Activated CD8-positive, alpha-beta memory T cell treated with anti-CD3 and anti-CD28 coated beads for 4 hours (primary cell): ENCODE data around the gene EPS15.
"Not testable (repeated sequence)": the region's sequence is repeated elsewhere in the genome, so short reads cannot be mapped to it uniquely, and the experiment has no call there.

Experiments used
- DNase-seq, 2 donors: peaks; one replicate each; pipeline ENCODE4 v3.0.0-alpha.2; 2020; ENCODE audit warnings: low read depth in 2 of 2

Gene EPS15

DNA sequence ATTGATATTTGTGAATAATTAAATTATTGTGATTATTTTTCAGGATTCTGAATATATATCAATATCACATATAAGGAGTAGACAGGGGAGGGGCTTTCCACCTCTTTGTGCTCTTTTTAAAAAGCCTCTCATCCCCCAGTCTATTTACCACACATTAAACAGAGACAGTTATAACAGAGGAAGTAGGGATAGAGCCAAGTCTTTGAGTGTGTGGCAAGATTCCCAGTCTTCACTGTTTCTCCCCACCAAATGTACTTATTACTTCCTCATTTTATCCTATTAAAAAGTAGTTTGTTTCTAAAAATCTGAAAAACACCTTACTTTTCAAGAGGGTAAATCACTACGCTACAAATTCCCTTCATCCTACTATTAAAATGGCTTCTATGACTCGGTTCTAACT lies 46.7 kb downstream of the EPS15 start:
- DNase-seq, result no peak

DNA sequence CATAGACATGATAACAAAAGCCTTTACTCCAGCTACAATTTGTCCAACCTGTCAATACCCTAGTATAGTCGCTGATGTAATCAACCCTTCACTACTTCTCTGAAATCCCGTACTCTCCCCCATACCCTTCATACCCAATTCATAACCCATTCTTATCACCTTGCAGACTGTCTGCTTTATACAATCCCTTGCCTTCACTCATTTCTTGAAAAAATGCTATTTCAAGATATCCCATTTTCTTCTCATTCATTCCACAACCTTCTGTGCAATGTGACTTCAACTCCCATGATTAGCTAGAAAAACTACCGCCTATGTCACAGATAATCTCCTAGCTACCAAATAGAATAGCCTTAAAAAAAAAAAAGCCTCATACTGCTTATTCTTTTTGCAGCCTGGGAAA lies 49.5 kb downstream of the EPS15 start:
- no peak for DNase-seq

DNA sequence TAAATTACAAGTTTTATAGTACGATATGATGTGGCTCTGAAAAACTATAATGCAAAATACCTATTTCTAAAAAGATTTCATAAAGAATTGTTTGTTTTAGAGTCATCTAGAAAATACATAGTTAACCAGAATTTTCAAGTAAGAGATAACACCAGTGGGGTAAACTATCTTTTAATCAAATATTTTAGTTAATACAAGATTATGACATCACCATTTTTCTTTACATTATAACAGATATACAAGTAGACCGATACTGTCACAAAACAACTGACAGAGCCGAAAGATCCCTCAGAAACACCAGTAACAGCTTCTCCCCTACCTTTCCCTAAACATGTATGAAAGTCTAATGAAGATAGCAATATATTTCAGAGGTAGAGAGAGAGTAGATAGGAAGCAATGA lies 54.2 kb downstream of the EPS15 start:
- no peak for DNase-seq

DNA sequence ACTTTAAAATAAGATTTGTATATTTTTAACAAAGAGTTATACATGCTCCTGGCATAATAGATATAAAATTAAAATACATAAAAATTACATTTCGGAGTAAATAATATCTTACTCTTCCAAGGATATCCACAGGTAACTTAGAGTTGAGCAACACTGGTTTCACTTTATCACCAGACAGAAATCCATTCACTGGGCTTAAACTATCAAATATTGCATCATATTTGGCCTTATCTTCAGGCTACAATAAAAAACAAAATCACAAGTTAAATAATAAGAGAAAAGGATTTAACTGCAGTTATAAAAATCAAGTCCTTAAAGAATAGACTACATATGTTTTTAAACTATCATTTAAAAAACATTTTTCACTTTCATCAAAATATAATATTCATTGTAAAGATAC lies 55.5 kb downstream of the EPS15 start:
- DNase-seq, result no peak

DNA sequence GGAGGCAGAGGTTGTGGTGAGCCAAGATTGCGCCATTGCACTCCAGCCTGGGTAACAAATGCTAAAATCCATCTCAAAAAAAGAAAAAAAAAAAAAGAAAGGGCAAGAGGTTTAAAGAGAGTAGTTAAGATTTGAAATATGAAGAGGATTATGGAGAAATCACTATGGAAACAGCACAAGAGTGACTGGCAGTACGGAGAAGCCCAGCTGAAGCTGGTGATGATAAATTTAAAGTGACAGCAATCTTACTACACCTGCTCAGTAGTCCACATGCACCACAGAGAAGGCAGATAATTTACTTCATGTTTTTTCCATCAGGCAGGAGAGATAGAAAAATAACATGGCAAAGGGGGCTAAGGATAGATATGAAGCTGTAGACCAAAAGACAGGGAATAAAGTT lies 56.8 kb downstream of the EPS15 start:
- DNase-seq, result not testable (repeated sequence)

DNA sequence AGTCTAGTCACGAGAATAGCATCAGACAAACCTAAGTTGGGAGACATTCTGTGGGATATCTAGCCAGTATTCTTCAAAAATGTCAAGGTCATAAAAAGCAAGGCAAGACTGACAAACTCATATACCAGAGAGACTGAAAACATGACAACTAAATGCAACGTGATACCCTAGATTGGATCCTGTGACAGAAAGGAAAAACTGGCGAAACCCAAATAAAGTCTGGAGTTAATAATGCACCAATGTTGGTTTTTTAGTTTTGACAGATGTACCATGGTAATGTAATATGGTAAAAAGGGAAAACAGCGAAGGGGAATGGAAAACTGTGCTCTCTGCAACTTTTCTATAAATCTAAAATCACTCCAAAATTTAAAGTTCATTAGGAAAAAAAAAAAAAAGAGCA lies 64.5 kb downstream of the EPS15 start:
- DNase-seq, result no peak

DNA sequence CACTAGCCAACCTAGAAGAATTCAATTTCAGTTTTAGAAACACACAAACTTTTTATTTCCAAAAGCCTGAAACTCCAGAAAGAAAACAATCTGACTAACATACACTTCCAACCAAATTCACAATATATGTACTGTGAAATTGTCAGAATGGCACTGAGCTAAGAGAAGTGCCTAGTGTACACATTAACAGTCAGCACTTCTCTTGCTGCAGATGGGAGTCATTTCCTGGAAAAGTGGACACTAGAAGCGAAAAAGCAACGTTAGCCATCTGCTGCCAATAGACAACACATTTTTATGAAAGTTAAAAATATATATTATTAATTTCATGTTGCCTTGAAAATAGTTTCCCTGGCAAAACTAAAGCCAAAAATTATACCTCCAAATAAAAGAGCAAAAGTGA lies 66.1 kb downstream of the EPS15 start:
- DNase-seq, result no peak

DNA sequence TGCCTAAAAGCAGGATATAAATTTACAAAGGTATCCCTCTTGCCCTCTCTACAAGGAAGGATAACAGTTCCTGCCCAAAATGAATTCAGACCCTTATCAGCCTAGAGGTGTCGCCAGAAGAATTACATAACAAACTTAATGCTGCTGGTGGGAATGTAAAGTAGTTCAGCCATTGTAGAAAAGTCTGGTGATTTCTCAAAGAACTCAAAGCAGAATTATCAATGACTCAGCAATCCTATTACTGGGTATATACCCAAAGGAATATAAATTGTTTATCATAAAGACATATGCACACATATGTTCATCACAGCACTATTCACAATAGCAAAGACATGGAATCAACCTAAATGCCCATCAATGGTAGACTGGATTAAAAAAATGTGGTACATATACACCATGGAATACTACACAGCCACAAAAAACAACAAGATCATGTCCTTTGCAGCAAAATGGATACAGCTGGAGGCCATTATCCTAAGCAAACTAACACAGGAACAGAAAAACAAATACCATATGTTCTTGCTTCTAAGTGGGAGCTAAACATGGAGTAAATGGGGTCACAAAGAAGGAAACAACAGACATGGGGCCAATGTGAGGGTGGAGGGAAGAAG lies 70.1 kb downstream of the EPS15 start:
- DNase-seq, result not testable (repeated sequence)

DNA sequence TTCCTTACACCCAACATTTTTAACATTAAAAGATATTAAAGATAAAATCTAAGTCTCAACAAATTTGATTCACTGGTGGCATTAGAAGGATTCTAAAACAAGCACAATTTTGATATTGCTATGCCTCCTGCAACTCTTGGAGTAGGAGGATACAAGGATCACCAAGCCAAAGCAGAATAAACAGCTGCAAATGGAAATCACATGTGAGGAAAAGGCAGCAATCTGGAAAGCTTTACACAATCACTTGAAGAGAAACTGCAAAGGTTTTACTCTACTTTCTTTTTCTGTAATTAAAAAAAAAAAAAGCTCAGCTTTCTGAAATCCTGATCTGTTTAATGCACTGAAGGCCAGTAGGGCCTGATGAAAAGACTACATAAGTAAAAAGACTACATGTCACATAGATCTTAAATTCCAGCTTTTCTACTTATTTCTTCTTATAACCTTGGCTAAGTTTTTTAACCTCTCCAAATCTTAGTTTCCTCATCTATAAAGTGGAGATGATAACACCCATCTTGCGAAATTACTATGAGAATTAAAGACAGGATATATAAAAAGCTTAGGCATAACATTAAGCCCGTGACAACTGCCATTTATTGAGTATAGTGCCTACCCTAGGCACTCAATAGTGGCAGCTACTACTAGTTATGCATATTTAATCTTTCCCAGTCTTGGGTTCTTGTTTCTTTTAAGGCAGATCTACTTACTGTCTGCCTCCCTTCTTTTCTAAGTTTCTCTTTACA lies 73.5 kb downstream of the EPS15 start:
- DNase-seq, result no peak

DNA sequence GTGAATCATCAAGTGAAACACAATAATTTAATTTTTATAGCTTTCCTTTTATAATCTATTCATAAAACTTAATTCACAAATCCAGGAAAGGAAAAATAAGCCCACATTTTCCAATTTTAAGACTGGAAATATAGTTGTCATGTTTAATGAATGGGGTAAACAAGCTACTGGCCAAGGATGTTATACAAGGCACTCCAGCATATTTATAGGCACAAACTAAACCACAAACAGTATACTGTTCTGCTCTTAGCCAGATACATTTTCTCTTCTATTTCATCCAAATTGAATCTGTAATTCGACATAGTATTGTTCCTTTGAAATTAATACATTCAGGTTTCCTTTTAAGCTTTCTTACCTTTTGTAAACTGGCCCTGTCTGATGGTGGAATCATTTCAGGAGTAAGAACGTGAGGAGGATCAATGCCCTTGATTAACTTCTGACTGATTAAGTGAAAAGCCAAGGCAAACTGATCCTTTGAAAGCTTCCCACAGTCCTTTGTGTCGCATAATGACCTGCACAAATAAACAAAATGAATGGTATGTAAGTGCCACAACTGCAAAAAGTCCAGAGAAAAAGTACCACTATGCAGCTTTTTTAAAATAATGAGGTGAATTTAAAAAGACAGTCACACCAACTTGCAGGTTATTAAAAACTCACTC lies 74.4 kb downstream of the EPS15 start:
- DNase-seq, result no peak

DNA sequence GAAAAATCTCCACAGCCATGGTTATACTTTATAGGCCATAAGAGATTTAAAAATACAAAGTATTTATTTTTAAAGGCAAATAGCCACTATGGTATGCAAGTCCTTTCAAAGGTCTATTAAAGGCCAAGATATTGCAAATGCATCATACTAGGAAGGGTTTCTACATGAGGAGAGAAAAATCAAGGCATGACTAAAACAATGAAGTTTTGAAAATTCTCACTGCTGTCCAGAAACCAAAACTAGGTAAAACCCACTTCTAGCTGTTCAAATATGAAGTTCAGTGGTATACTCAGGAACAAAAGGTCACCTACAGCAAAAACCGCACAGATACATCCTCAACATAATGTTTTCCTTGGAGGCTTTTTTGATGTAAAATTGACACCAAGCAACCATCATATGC lies 75.0 kb downstream of the EPS15 start:
- DNase-seq, result no peak

DNA sequence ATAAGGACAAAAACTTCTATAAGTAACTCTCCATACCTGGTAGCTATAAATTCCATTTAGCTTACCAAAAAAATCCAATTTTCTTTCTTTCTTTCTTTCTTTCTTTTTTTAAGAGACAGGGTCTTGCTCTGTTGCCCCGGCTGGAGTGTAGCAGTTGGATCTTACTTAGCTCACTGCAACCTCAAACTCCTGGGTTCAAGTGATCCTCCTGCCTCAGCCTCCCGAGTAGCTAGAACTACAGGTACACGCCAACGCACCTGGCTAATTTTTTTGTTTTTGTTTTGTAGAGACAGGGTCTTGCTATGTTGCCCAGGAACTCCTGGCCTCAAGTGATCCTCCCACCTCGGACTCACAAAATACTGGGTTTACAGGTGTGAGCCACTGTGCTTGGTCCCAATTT lies 75.5 kb downstream of the EPS15 start:
- DNase-seq, result no peak

DNA sequence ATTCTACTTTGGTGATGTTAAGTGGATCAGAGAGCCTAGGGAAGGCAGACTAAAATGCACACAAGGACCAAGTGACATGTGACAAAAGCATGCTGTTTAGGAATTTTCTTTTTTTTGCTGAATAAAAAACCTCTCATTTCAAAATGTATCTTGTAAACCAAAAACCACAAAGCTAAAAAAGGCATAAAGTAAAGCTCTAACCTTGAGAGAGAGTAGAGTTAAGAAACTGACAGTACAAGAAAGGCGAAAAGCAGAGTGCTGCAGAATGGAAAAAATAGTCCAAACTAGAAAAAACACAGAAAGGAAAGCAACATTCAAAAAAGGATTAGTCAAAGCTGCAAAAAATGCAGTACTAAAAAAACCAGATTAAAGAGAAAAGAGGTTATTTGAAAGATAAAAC lies 76.5 kb downstream of the EPS15 start:
- no peak for DNase-seq

DNA sequence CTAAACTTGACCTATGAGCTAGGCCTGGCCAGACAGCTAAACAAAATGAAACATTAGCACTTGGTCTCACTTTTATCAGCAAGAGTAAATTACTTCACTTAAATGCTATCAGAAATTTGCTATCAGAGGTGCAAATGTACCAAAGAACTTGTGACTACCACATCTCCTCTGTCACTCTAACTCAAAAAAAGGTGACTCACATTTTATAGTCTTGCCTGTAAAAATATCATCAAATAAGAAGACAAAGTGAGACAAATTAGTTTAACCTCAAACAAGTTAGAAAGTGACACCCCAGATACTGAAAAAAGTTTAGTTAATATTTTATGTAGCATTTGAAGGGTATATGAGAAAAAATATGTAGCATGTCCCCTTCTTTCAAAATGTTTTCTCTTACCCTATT lies 76.9 kb downstream of the EPS15 start:
- DNase-seq, result no peak

DNA sequence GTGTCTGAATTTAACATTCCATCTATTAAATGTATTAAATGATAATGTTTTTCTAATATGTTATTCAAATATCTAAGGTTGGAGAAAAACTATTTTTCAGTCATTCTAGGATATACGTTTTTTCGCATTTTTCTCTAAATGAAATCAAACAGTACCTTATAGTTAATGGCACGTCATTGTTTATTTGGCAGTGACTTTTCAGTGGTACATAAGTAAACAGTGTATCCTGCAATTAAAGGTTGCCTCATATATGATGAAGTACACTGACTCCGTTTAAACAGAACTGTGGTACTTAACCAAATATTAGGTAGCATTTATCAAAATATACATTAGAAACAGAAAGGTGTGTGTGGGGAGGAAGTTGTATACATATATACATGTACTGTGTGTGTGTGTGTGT lies 79.2 kb downstream of the EPS15 start:
- no peak for DNase-seq

DNA sequence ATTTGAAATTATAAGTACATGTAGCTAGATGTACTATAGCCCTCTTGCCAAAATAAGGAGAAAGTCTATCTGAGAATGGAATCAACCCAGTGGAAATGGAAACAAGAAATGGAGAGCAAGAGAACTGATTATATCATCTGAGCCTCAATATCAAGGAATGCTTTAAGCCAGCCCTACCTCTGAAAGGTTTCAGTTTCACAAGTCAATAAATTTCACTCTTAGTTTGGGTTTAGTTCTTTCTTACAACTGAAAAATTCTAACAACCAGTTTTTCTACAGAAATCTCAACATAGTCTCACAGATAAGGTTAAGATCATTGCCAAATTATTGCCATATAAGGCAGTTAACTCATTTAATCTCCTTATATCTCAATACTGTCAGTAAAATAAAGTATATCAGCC lies 80.0 kb downstream of the EPS15 start:
- DNase-seq, result no peak

DNA sequence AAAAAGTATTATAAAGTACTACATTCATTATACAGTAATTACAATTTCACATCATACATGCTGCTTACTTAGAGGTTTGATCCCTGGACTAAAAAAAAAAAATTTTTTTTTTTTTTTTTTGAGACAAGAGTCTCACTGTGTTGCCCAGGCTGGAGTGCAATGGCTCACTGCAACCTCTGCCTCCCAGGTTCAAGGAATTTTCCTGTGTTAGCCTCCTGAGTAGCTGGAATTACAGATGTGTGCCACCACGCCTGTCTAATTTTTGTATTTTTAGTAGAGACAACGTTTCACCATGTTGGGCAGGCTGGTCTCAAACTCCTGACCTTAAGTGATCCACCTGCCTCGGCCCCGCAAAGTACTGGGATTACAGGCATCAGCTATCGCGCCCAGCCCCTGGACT lies 81.7 kb downstream of the EPS15 start:
- DNase-seq, result not testable (repeated sequence)

DNA sequence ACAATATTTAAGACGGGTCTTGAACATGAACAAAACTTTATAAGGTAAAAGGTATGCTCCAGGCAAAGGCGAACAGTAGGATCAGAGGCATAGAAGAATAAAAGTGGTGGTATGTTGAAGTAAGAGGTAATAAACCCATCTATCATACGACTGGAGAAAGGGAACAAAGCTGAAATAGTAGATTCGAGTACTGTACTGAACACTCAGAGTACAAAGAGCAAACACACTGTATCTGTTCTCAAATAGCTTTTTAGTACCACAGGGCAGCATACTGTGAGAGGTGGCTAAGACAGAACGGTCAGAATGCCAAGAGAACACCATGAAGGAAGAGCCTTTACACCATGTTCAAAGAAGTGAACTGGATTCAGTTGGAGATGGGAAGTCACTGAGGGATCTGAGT lies 83.2 kb downstream of the EPS15 start:
- no peak for DNase-seq

DNA sequence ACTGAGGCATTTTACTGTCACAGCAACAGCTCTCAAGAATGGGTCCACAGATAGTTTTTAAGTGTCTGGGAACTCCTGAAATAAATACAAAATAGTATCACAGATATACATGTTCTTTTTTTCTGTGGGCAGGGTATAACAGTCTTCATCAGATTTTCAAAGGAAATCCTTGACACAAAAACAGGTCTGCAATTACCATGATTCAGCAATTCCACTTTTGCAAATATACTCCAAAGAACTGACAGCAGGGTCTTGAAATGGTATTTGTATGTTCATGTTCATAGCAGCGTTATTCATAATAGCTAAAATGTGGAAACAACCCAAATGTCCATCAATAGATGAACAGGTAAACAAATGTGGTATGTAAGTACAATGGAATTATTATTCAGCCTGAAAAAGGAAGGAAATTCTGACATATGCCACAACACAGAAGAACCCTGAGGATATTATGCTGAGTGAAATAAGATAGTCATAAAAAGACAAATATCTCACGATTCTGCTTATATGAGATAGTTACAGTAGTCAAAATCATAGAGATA lies 85.0 kb downstream of the EPS15 start:
- DNase-seq, result no peak

DNA sequence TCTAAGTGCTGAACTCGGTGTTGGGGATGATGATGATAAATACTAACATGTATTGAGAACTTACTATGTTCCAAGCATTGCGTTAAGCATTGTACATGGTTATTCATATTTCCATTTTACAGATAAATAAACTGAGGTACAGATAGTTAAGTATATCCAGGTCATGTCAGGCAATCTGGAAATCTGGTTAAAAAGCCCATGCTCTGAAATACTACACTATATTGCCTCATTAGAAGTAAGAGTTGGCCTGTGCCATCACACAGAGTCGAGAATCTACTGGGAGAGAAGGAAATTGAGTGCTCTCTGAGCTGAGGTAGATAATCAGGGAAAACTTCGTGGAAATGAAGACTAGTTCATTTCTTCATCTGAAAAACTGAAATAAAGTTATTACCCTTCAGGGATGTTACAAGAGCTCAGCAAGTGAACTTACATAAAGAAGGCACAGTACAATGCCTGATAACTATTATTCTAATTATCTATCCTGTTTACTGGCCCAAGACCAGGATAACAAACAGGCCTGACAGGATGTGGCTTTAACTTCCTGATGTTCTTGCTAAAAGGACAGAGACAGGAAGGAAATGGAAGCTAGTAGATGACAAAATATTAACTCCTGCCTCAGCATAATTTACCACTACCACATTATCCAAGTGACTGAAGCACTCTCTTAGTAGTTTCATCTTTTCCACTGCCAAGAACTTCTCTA lies 85.6 kb downstream of the EPS15 start:
- DNase-seq, result no peak

DNA sequence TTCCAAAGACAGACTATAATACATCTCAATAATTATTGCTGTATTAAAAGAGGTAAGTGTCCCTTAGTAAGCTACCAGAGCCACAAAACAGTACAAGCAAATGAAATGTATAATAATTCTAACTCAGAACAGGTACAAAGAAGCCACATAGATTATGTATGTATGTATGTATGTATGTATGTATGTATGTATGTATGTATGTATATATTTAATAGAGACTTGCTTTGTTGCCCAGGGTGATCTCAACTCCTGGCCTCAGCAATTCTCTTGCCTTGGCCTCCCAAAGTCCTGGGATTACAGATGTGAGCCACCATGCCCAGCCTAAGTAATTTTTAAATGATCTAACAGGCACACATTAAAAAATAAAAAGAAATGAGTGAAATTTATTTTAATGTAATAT lies 86.9 kb downstream of the EPS15 start:
- no peak for DNase-seq

DNA sequence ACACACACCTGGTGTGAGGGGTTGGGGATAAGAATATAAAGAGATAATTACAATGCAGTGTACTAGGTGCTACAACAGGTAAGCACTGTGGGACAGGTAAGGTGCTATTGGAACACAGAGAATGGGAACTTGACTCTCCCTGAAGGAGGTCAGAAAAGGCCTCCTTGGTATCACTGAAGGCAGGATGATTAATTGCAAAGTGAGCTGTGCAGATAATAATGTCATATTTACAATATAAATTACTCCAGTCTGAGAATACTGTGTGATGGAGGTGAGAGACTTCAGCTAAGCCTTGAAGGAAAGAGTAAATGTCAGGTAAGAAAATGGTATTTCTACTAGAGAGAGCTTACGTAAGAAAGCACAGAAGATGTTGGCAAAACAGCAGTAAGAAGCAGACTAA lies 91.6 kb downstream of the EPS15 start:
- DNase-seq, result no peak
